Panc1 (cell line): Measurements from ENCODE around the gene USP9Y.

Experiments
- CTCF ChIP-seq: fragments of 450-650 bp; IDR thresholded peaks from 2 replicates; pipeline ENCODE4 v1.5.1; 2017; ENCODE audit warnings: mild to moderate bottlenecking
- POLR2AphosphoS5 ChIP-seq: IDR thresholded peaks from 2 replicates; pipeline ENCODE4 v1.6.1; 2012; ENCODE audit warnings: mild to moderate bottlenecking, low read depth, low read length, moderate library complexity
- REST ChIP-seq, 2 experiments: IDR thresholded peaks; 2 replicates each; pipeline ENCODE4 v1.6.1; 2011 to 2012; ENCODE audit warnings: low read depth in 2 of 2, control low read depth in 1 of 2, low read length in 1 of 2, mild to moderate bottlenecking in 1 of 2, moderate library complexity in 1 of 2; ENCODE audit not compliant: insufficient read depth in 1 of 2
- SIN3A ChIP-seq: IDR thresholded peaks from 2 replicates; pipeline ENCODE4 v1.6.1; 2012; ENCODE audit warnings: low read depth, mild to moderate bottlenecking, low read length, moderate library complexity, borderline replicate concordance; ENCODE audit not compliant: insufficient read depth

GRCh38 chrY:12733625-12734024 is 32.6 kb downstream of the USP9Y start:
- no peak for TF ChIP-seq CTCF
- TF ChIP-seq POLR2AphosphoS5, result no peak
- TF ChIP-seq SIN3A, result no peak
- no peak for TF ChIP-seq REST (IDR thresholded peaks at IDR 0.05; ENCODE audit: insufficient read depth in 1 of 2, low read depth in 2 of 2, low read length in 1 of 2)
